DND-41 (cell line): ENCODE results near the gene RAB35.

Experiments
- CTCF ChIP-seq: IDR thresholded peaks from 2 replicates; pipeline ENCODE4 v1.5.1; 2012; ENCODE audit warnings: borderline replicate concordance, low read length, moderate library complexity, mild to moderate bottlenecking; ENCODE audit not compliant: poor library complexity, severe bottlenecking; ENCODE audit errors: extremely low read depth
- EZH2 ChIP-seq: IDR thresholded peaks from 3 replicates; pipeline ENCODE4 v1.6.1; 2012; ENCODE audit warnings: borderline replicate concordance, low read depth, mild to moderate bottlenecking, moderate library complexity, low read length, inconsistent platforms; ENCODE audit not compliant: severe bottlenecking

- TF ChIP-seq CTCF (no peak), EZH2 (no peak)
Observed at GRCh38 chr12:120132863-120133385, 16.4 kb upstream of the RAB35 start.
